HTERT RPE-1 (cell line): ENCODE data around the gene OR4D2.

Experiments
- in situ Hi-C: fragments of 300-500 bp; cut with MboI; formaldehyde crosslinking; loops from 4 replicates; pipeline ENCODE4 v1.14.3; 2020; ENCODE audit warnings: low sequenced_read_pairs

The OR4D2 gene

DNA sequence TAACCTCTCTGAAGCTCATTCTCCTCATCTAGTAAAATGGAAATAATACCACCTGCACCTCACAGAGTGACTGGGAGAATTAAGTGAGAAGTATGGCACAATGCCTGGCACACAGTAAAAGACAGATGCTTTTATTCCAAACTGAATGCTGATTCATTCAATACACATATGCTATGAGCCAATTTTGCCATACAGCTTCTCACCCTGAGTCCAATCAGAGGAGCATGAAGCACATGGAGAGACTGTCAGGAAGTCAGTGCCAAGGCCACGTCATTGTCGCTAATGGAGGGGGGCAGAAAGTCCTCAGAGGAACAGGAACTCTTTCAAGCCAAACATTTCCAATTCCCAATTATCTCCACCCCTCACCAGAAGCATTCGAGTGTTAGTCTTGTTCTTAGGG, 40.7 kb downstream of the OR4D2 start:
- in situ Hi-C loops = no loop called here

DNA sequence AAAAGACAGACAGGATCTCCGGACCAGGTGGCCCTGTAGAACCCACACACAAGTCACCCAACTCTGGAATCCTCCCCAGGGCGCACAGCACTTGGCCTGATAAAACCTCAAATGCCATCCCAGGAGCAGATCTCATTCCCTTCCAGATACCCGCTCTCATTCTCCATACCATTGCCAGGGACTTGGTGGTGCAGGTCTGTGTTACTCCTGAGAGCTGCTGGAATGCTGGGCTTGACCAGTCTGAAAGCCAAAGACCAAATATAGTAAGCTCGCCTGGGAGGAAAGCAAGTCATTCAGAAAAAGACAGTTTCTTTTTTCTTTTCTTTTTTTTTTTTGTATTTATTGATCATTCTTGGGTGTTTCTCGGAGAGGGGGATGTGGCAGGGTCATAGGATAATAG, 41.6 kb downstream of the OR4D2 start:
- in situ Hi-C loops = no loop called here

DNA sequence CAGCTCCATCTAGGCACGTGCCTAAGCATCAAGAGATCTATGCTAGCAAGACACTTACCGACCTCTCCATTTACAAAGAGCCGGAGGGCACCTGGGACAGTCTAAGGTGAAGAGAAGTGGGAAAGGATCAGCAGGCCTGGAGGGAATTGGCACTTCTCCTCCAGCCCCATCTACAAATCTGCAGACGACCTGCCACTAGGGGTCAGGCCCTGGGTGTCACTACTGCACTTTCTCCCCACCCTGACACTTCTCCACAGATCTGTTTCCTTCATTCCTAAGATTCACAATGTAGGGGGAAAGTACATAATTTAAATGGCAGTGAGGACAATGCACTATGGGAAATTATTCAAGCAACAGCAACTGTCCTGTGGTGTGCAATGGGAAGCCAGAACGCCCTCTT, 44.1 kb downstream of the OR4D2 start:
- in situ Hi-C loops = no loop called here

DNA sequence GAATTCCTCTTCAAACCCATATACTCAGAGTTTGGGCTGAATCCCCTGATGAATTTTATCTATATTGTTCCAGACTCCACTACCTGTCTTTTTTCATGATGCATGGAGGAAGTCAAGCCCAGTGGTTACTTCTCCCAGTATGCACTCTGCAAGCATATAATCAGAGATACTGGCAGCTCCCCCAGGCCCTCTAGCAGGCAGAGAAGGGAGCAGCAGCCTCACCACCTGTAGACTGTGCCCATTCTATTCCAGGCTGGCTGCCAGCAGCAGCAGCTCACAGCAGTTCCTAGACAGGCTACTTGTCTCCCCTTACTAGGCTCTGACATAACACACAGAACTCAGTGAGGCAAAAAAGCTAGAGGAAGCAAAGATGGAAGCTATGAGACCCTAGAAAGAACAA, 48.9 kb downstream of the OR4D2 start:
- in situ Hi-C loops = no loop called here

DNA sequence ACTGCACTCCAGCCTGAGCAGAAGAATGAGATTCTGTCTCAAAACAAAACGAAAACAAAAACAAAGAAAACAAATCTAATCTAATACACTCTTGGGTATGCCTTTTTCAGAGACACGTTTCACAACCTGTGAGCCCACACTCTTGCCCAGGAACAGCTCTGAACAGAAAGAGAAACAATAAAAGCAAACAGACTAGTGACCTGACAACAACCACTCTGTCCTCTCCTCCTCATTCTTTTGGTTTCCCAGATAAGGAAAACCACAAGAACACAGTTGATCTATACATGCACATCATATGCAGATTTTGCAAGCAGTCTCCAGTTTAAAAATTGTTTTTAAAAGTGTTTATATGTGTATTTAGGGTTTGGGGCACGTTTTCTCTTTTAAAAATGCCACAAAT, 51.0 kb downstream of the OR4D2 start:
- in situ Hi-C loops = no loop called here

DNA sequence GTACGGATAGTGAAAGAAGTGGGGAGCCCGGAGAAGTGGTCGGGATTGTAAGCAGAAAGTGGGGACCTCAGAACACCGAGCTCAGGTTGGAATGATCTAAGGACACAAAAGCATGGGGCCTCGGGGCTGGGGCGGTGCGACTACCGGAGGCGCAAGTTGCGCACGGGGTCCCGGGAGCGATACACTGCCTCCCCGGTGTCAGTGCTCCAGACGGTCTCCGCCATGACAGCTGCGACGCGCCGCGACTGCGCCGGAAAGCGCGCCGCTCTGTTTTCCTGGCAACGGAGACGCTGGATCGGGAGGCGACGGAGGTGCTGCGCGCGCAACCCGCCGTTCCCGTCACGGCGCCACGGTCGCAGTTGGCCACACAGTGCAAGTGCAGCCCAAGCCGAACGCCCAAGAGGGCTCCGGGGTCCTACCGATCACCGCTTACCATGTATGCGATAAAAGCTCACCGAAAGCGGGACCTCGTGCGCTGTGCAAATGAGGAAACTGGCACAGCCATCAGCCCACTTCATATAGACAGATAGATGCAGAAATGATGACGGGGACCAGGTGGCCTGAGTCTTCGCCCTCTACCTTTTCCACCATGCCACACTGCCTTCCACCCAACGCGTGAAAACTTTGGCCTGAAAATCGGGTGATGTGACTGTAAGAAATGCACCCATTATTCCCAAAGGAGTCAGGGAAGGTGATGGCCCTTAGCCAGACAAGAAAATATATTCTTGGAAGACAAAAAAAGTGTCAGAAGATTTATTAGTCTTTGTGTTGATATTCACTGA, 52.4 kb downstream of the OR4D2 start, which contains the start of gene MKS1:
MKS1 (minus strand) TSS at position 249 of the 782 bp plus-strand sequence; CDS start at position 224, 25 bp downstream.
- in situ Hi-C loops = no loop called here

DNA sequence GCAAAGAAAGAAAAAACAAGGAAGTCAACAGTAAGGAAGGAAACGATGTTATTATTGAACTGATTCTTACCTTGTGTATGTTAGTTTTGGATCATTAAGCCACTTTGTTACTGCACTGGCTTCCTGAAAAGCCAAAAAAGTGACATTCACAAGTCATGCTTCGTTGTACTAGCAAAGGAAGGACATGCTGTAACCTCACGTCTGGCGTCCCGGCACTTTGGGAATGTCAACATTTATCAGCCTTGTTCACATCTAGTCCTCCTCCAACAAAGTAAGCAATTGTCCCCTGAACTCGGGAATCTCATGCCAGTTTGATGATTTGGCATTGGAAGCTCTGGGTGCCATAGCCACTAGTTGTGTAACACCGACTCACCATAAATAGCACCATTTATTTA, 53.0 kb downstream of the OR4D2 start:
- in situ Hi-C loops = no loop called here
